ENCODE results near the gene PSME4. TPM values are rescaled to one million over a fixed set of nuclear protein-coding genes. Genes with fewer than 3 reads are reported as not detected.

PSME4 gene
- polyA plus RNA-seq, 3 donors = 2.1 to 17.7 (median 3.1) TPM

DNA sequence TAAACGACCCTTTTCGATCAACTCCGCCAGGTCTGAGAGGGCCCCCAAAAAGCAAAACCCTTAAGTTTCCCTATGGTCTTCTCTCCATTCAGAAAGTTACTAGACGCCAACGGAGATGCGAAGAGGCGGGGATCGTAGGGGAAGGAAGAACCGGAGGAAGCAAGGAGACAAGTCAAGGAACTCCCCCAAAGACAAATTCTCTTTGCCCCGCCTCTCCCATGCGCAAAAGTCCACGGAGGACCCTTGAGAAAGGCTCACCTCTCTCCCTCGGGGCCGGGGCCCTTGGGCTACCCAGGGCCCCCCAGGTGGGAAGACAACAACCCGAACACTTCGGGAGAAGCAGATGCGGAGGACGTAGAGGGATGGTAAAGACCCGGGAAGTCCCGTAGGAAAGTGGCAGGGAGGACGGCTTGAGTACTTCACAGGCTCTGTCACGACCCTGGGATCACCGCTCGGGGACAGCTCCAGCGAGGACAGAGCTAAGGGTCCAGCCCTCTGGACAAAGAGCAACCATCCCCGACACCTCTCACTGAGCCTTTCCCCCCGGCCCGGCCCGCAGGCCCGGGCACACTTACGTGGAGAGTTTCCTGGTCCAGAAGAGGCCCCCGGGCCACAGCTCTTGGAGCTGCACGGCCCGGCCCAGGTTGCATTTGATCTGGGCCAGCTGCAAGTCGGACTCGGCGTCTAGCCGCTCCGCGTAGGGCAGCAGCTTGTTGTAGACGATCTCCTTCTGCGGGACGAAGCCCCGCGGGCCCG is 647 bp downstream of the PSME4 start:
- Histone ChIP-seq H3K36me3 (replicated peaks in 1 of 2; ENCODE audit: control insufficient read depth in 1 of 2, insufficient read depth in 2 of 2, low read length in 2 of 2) (peaks cover 0 to 12% of the 10 kb centered on the region in 2 donors), H3K9me3 (replicated peaks in 1 of 2; ENCODE audit: control insufficient read depth in 1 of 2, insufficient read depth in 1 of 2, low read length in 2 of 2) (no peaks in the 10 kb centered on the region), H3K27ac (ENCODE audit: low read depth in 1 of 2, low read length in 2 of 2) (peak overlapping the region; percentile 90 to 91), H4K20me1 (ENCODE audit: insufficient read depth, low read length) (peaks cover 53% of the 10 kb centered on the region), H3K9ac (ENCODE audit: insufficient read depth, low read length, poor library complexity, severe bottlenecking) (peak overlapping the region; percentile 89), H3K4me1 (ENCODE audit: control insufficient read depth in 1 of 2, insufficient read depth in 2 of 2, low read length in 2 of 2) (peaks cover 20 to 30% of the 10 kb centered on the region in 2 donors), H3K4me2 (replicated peaks; ENCODE audit: extremely low read depth, low read length, poor library complexity, severe bottlenecking) (peak overlapping the region; percentile 91), H3K27me3 (ENCODE audit: control insufficient read depth in 2 of 2, insufficient read depth in 2 of 2, low read length in 2 of 2) (no peaks in the 10 kb centered on the region), H3K4me3 (replicated peaks in 1 of 3; ENCODE audit: low read depth in 2 of 3, low read length in 3 of 3) (peak overlapping the region; percentile 66 to 95 (median 91)), H2AFZ (ENCODE audit: insufficient read depth, low read depth, low read length, poor library complexity, severe bottlenecking) (peak overlapping the region; percentile 77), H3K79me2 (ENCODE audit: insufficient read depth, low read length) (peaks cover 60% of the 10 kb centered on the region)
- Mint-ChIP-seq H3K9me3 (no peaks in the 10 kb centered on the region), H3K4me1 (peaks cover 35% of the 10 kb centered on the region), H3K4me3 (peak overlapping the region; percentile 90 to 98), H3K36me3 (peaks cover 9 to 14% of the 10 kb centered on the region in 2 donors), H3K27ac (peak overlapping the region; percentile 96 to 98 (median 97)), H3K27me3 (ENCODE audit: low read depth in 3 of 3) (no peaks in the 10 kb centered on the region)
- TF ChIP-seq, protein P1, sequence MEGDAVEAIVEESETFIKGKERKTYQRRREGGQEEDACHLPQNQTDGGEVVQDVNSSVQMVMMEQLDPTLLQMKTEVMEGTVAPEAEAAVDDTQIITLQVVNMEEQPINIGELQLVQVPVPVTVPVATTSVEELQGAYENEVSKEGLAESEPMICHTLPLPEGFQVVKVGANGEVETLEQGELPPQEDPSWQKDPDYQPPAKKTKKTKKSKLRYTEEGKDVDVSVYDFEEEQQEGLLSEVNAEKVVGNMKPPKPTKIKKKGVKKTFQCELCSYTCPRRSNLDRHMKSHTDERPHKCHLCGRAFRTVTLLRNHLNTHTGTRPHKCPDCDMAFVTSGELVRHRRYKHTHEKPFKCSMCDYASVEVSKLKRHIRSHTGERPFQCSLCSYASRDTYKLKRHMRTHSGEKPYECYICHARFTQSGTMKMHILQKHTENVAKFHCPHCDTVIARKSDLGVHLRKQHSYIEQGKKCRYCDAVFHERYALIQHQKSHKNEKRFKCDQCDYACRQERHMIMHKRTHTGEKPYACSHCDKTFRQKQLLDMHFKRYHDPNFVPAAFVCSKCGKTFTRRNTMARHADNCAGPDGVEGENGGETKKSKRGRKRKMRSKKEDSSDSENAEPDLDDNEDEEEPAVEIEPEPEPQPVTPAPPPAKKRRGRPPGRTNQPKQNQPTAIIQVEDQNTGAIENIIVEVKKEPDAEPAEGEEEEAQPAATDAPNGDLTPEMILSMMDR (IDR thresholded peaks at IDR 0.05) = no peak
- intact Hi-C loops (cut with micrococcal nuclease) = loop anchor here (5.0 kb wide), 1 partner anchor 147 kb away; the partner anchor contains the start of gene ACYP2 (in 2 of the 2)
- WGBS (ENCODE audit: insufficient coverage) = 1% methylated on average over 26 of the region's 46 CpGs
- peak in 2 of 3 donors; percentile 23 to 34 for DNase-seq

DNA sequence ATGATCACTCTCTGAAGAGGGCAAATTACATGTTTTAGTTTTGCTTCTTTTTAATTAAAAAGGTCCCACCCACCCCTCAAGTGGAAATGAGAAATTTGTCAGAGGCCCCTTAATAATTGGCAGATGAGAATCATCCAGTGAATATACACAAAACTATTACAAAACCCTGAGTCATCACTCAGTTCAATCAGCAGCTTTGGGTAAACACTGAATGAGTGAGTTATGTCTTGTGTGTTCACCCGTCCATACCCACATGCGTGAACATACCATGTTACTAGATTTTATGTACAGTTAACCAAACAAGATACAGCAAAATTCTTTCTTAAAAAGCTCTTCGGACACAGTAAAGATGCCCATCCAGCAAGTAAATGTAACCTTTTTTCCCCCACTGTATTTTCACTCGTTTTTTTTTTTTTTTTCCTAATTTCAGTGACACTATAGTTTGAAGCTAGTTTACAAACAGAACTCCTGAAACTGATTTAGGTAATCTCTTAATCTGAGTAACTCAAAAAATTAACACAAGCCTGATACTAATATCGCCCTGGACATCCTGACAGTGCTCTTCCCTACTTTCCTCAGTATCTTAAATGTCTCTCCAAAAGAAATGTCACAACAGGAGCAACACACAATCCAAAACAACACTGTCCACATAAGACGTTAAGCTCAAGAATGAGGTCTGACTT is 1.4 kb downstream of the PSME4 start:
- Mint-ChIP-seq H3K4me3 (peak overlapping the region; percentile 90 to 98), H3K27me3 (ENCODE audit: low read depth in 3 of 3) (no peaks in the 10 kb centered on the region), H3K36me3 (peaks cover 4 to 7% of the 10 kb centered on the region in 2 donors), H3K27ac (peak overlapping the region; percentile 96 to 98 (median 97)), H3K9me3 (no peaks in the 10 kb centered on the region), H3K4me1 (peaks cover 42% of the 10 kb centered on the region)
- Histone ChIP-seq H4K20me1 (ENCODE audit: insufficient read depth, low read length) (peaks cover 56% of the 10 kb centered on the region), H3K27me3 (ENCODE audit: control insufficient read depth in 2 of 2, insufficient read depth in 2 of 2, low read length in 2 of 2) (no peaks in the 10 kb centered on the region), H3K4me2 (replicated peaks; ENCODE audit: extremely low read depth, low read length, poor library complexity, severe bottlenecking) (peak overlapping the region; percentile 91), H3K9me3 (replicated peaks in 1 of 2; ENCODE audit: control insufficient read depth in 1 of 2, insufficient read depth in 1 of 2, low read length in 2 of 2) (no peaks in the 10 kb centered on the region), H3K4me3 (replicated peaks in 1 of 3; ENCODE audit: low read depth in 2 of 3, low read length in 3 of 3) (peak overlapping the region; percentile 66 to 95 (median 91)), H3K79me2 (ENCODE audit: insufficient read depth, low read length) (peaks cover 67% of the 10 kb centered on the region), H3K4me1 (ENCODE audit: control insufficient read depth in 1 of 2, insufficient read depth in 2 of 2, low read length in 2 of 2) (peaks cover 23 to 35% of the 10 kb centered on the region in 2 donors), H3K9ac (ENCODE audit: insufficient read depth, low read length, poor library complexity, severe bottlenecking) (peak overlapping the region; percentile 89), H3K36me3 (replicated peaks in 1 of 2; ENCODE audit: control insufficient read depth in 1 of 2, insufficient read depth in 2 of 2, low read length in 2 of 2) (peaks cover 0 to 5% of the 10 kb centered on the region in 2 donors), H3K27ac (ENCODE audit: low read depth in 1 of 2, low read length in 2 of 2) (peak overlapping the region; percentile 90 to 91), H2AFZ (ENCODE audit: insufficient read depth, low read depth, low read length, poor library complexity, severe bottlenecking) (peak overlapping the region; percentile 77)
- WGBS (ENCODE audit: insufficient coverage) = 0% methylated on average over 2 of the region's 6 CpGs
- intact Hi-C loops (cut with micrococcal nuclease) = no loop called here
- peak; percentile 48 to 75 (median 75) for DNase-seq
- TF ChIP-seq, protein P1 (IDR thresholded peaks at IDR 0.05) = no peak
